OCI-LY7 (cell line): ENCODE data around the gene TBCCD1.

Experiments
- EZH2phosphoT487 ChIP-seq: fragments of 200-600 bp; sonication (generic); IDR thresholded peaks from 2 replicates; pipeline ENCODE4 v1.6.1; 2018; ENCODE audit warnings: low read depth, borderline replicate concordance, mild to moderate bottlenecking, mixed run types, antibody characterized with exemption, low read length, moderate library complexity, mixed read lengths
- TF ChIP-seq, protein P1 (sequence below): fragments of 200-600 bp; sonication (generic); conservative IDR thresholded peaks from 2 replicates; pipeline ENCODE4 v1.5.1; 2014; ENCODE audit warnings: mild to moderate bottlenecking, antibody characterized with exemption, low read length, moderate library complexity, mixed read lengths

DNA sequence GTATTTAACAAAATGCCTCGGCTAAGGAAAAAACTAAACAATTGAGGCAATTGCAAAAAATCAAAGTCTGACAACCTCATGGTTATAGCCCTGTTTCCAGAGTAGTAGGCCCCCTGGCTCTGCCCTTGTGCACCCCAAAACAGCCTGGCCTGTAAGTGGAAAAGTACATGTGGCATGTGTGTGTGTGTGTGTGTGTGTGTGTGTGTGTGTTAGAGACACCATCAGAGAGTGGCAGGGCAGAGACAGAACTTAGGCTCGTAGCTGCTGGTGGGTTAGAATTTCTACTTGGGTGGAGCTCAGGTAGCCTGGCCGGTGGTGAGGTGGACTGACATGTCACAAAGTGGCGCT, 31.6 kb upstream of the TBCCD1 start:
- TF ChIP-seq, protein P1, sequence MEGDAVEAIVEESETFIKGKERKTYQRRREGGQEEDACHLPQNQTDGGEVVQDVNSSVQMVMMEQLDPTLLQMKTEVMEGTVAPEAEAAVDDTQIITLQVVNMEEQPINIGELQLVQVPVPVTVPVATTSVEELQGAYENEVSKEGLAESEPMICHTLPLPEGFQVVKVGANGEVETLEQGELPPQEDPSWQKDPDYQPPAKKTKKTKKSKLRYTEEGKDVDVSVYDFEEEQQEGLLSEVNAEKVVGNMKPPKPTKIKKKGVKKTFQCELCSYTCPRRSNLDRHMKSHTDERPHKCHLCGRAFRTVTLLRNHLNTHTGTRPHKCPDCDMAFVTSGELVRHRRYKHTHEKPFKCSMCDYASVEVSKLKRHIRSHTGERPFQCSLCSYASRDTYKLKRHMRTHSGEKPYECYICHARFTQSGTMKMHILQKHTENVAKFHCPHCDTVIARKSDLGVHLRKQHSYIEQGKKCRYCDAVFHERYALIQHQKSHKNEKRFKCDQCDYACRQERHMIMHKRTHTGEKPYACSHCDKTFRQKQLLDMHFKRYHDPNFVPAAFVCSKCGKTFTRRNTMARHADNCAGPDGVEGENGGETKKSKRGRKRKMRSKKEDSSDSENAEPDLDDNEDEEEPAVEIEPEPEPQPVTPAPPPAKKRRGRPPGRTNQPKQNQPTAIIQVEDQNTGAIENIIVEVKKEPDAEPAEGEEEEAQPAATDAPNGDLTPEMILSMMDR: no peak
- TF ChIP-seq EZH2phosphoT487: no peak
